ENCODE results near the gene PDE4D. TPM values are rescaled to one million over a fixed set of nuclear protein-coding genes. Genes with fewer than 3 reads are reported as not detected.
"Not testable (repeated sequence)": the region's sequence is repeated elsewhere in the genome, so short reads cannot be mapped to it uniquely, and the experiment has no call there.

Gene PDE4D
- total and polyA plus RNA-seq, 10 of the 15 experiments (the other 5 are each of a cell fraction or from before 2014, with no cell fraction given) = 0.87 to 4.1 (median 2.2) TPM

DNA sequence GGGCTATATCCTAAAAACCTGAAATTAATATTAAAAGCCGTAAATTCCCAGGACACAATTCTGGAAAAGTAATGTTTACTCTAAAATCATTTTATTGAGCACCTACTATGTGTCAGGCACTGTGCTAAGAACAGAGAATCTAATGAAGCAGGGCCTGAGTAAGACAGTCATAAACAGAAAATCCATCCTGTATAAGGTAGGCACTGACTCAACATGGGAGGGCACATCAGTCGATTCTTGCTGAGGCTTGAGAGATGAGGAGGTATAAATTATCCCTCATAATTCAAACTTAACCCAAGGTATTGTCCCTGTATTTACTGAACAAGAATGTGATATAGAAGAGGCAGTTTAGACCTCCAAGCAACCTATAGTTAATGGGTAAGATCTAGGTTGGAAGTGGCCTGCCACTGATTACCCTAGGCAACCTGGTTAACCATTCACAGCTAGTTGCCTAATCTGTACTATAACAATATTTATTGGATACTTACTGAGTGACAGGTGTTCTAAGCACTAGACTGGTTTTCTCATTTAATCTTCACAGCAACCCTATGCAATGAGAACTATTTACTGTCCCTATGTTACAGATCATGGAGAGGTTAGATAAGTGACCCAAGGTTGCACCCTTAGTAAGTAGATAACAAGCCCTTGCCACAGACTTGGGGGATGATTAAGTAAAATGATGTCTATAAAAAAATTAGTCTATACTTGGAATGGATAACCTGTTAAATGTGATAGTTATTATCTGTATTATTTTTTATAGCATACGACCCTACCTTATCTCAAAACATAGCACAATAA lies 317.7 kb downstream of the PDE4D start (continued):
- TF ChIP-seq, protein P1, sequence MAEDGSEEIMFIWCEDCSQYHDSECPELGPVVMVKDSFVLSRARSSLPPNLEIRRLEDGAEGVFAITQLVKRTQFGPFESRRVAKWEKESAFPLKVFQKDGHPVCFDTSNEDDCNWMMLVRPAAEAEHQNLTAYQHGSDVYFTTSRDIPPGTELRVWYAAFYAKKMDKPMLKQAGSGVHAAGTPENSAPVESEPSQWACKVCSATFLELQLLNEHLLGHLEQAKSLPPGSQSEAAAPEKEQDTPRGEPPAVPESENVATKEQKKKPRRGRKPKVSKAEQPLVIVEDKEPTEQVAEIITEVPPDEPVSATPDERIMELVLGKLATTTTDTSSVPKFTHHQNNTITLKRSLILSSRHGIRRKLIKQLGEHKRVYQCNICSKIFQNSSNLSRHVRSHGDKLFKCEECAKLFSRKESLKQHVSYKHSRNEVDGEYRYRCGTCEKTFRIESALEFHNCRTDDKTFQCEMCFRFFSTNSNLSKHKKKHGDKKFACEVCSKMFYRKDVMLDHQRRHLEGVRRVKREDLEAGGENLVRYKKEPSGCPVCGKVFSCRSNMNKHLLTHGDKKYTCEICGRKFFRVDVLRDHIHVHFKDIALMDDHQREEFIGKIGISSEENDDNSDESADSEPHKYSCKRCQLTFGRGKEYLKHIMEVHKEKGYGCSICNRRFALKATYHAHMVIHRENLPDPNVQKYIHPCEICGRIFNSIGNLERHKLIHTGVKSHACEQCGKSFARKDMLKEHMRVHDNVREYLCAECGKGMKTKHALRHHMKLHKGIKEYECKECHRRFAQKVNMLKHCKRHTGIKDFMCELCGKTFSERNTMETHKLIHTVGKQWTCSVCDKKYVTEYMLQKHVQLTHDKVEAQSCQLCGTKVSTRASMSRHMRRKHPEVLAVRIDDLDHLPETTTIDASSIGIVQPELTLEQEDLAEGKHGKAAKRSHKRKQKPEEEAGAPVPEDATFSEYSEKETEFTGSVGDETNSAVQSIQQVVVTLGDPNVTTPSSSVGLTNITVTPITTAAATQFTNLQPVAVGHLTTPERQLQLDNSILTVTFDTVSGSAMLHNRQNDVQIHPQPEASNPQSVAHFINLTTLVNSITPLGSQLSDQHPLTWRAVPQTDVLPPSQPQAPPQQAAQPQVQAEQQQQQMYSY (CRISPR knock-in tag; IDR thresholded peaks at IDR 0.05) = no peak
- no peak for TF ChIP-seq ZNF207 (IDR thresholded peaks at IDR 0.05; ENCODE audit: borderline replicate concordance)
- no peak for TF ChIP-seq ZNF384 (IDR thresholded peaks at IDR 0.05; ENCODE audit: borderline replicate concordance, low read depth, low read length)
- TF ChIP-seq, protein P2, sequence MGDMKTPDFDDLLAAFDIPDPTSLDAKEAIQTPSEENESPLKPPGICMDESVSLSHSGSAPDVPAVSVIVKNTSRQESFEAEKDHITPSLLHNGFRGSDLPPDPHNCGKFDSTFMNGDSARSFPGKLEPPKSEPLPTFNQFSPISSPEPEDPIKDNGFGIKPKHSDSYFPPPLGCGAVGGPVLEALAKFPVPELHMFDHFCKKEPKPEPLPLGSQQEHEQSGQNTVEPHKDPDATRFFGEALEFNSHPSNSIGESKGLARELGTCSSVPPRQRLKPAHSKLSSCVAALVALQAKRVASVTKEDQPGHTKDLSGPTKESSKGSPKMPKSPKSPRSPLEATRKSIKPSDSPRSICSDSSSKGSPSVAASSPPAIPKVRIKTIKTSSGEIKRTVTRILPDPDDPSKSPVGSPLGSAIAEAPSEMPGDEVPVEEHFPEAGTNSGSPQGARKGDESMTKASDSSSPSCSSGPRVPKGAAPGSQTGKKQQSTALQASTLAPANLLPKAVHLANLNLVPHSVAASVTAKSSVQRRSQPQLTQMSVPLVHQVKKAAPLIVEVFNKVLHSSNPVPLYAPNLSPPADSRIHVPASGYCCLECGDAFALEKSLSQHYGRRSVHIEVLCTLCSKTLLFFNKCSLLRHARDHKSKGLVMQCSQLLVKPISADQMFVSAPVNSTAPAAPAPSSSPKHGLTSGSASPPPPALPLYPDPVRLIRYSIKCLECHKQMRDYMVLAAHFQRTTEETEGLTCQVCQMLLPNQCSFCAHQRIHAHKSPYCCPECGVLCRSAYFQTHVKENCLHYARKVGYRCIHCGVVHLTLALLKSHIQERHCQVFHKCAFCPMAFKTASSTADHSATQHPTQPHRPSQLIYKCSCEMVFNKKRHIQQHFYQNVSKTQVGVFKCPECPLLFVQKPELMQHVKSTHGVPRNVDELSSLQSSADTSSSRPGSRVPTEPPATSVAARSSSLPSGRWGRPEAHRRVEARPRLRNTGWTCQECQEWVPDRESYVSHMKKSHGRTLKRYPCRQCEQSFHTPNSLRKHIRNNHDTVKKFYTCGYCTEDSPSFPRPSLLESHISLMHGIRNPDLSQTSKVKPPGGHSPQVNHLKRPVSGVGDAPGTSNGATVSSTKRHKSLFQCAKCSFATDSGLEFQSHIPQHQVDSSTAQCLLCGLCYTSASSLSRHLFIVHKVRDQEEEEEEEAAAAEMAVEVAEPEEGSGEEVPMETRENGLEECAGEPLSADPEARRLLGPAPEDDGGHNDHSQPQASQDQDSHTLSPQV (IDR thresholded peaks at IDR 0.05) = no peak

DNA sequence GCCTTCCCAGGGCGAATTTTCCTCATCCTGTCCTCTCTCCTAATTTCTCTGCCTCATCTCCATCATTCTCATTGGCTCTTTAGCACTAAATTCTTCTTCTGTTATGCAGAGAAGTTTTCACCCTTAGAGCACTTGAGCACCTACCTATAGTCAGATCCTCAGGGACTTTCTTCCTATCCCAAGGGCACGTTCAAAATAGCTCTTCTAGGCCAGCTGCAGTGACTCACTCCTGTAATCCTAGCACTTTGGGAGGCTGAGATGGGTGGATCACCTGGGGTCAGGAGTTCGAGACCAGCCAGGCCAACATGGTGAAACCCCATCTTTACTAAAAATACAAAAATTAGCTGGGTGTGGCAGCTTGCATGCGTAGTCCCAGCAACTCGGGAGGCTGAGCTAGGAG lies 320.0 kb downstream of the PDE4D start:
- H3K9me3 ChIP-seq (replicated peaks; ENCODE audit: control insufficient read depth, insufficient read depth, low read length); H3K9ac ChIP-seq (ENCODE audit: control insufficient read depth, insufficient read depth, low read length); DNase-seq (ENCODE audit: low read depth, low spot score); H3K36me3 ChIP-seq (ENCODE audit: control insufficient read depth in 2 of 2, insufficient read depth in 2 of 2, low read length in 1 of 2); H2AFZ ChIP-seq (ENCODE audit: control insufficient read depth, low read depth, low read length); BruUV-seq (replicated peaks); POLR2A ChIA-PET; H3K4me2 ChIP-seq (ENCODE audit: control insufficient read depth, insufficient read depth); H3K27ac ChIP-seq (ENCODE audit: control insufficient read depth, insufficient read depth); H3K27me3 ChIP-seq (replicated peaks in 1 of 2; ENCODE audit: control insufficient read depth in 2 of 2, insufficient read depth in 2 of 2, low read length in 1 of 2); RAD21 ChIA-PET (ENCODE audit: unreplicated experiment); H4K20me1 ChIP-seq (ENCODE audit: control insufficient read depth, insufficient read depth); intact Hi-C loops (cut with micrococcal nuclease; ENCODE audit: unreplicated experiment); H3K79me2 ChIP-seq (ENCODE audit: control insufficient read depth, insufficient read depth, low read length); H3K4me3 ChIP-seq; H3K4me1 ChIP-seq (ENCODE audit: control insufficient read depth, insufficient read depth, low read length); in situ Hi-C loops (cut with MboI); SMC1A ChIA-PET (ENCODE audit: uncharacterized antibody, unreplicated experiment); ATAC-seq; FAIRE-seq: not testable (repeated sequence)
- CTCF ChIA-PET = interaction anchor here (0.7 to 1.2 kb wide), 2 partner anchors 86 to 941 kb away, joined by 3 read pairs; no protein-coding TSS in a partner anchor
- 51% methylated on average over 5 of the region's 5 CpGs for WGBS (ENCODE audit: insufficient coverage, insufficient replicate concordance, low lambda C conversion rate, missing lambda C conversion rate)

Measured in GM12878 (cell line).